Ishikawa (cell line): Measurements from ENCODE around the gene SLC8A3.

ENCODE experiments used
- CEBPB ChIP-seq: IDR thresholded peaks from 2 replicates; pipeline ENCODE4 v1.6.1; 2012
- CREB1 ChIP-seq: IDR thresholded peaks from 2 replicates; pipeline ENCODE4 v1.6.1; 2012; ENCODE audit warnings: low read depth
- EGR1 ChIP-seq: IDR thresholded peaks from 2 replicates; pipeline ENCODE4 v1.6.1; 2012
- EP300 ChIP-seq: IDR thresholded peaks from 2 replicates; pipeline ENCODE4 v1.6.1; 2012; ENCODE audit warnings: borderline replicate concordance
- FOXM1 ChIP-seq: IDR thresholded peaks from 2 replicates; pipeline ENCODE4 v1.6.1; 2012; ENCODE audit warnings: low read depth, borderline replicate concordance
- MAX ChIP-seq: IDR thresholded peaks from 2 replicates; pipeline ENCODE4 v1.6.1; 2012
- NFIC ChIP-seq: IDR thresholded peaks from 2 replicates; pipeline ENCODE4 v1.6.1; 2012
- RAD21 ChIP-seq: IDR thresholded peaks from 2 replicates; pipeline ENCODE4 v1.6.1; 2012; ENCODE audit warnings: low read depth
- REST ChIP-seq: IDR thresholded peaks from 2 replicates; pipeline ENCODE4 v1.6.1; 2012; ENCODE audit warnings: low read depth, mild to moderate bottlenecking
- TAF1 ChIP-seq: IDR thresholded peaks from 2 replicates; pipeline ENCODE4 v1.6.1; 2012; ENCODE audit warnings: low read depth, mild to moderate bottlenecking
- TCF12 ChIP-seq: IDR thresholded peaks from 2 replicates; pipeline ENCODE4 v1.6.1; 2012; ENCODE audit warnings: low read depth
- USF1 ChIP-seq: IDR thresholded peaks from 2 replicates; pipeline ENCODE4 v1.6.1; 2012
- YY1 ChIP-seq: IDR thresholded peaks from 2 replicates; pipeline ENCODE4 v1.6.1; 2012; ENCODE audit warnings: low read depth
- ZBTB7A ChIP-seq: IDR thresholded peaks from 2 replicates; pipeline ENCODE4 v1.6.1; 2012; ENCODE audit warnings: low read depth

- TF ChIP-seq NFIC (no peak), YY1 (no peak), TAF1 (no peak), TCF12 (no peak), USF1 (no peak), CEBPB (no peak), RAD21 (no peak), REST (no peak), MAX (no peak), EP300 (no peak), FOXM1 (no peak), CREB1 (no peak), EGR1 (no peak), ZBTB7A (no peak)
Observed at GRCh38 chr14:70201994-70202393, 13.2 kb upstream of the SLC8A3 start.
